Endothelial cell (in vitro differentiated cells): ENCODE data around the gene PRR29. TPM values are rescaled to one million over a fixed set of nuclear protein-coding genes. Genes with fewer than 3 reads are reported as not detected.

Source experiments
- DNase-seq: peaks from one replicate; pipeline ENCODE4 v3.0.0; 2021; ENCODE audit warnings: low spot score
- H3K27ac Mint-ChIP-seq: one replicate; pipeline ENCODE4 v1.8.0; 2021; ENCODE audit warnings: mixed read lengths, inconsistent platforms; ENCODE audit not compliant: unreplicated experiment
- H3K27me3 Mint-ChIP-seq: one replicate; pipeline ENCODE4 v1.8.0; 2021; ENCODE audit warnings: mild to moderate bottlenecking, moderate library complexity, mixed read lengths, inconsistent platforms; ENCODE audit not compliant: unreplicated experiment
- H3K36me3 Mint-ChIP-seq: one replicate; pipeline ENCODE4 v1.8.0; 2021; ENCODE audit warnings: mild to moderate bottlenecking, low read depth, mixed read lengths, inconsistent platforms; ENCODE audit not compliant: unreplicated experiment
- H3K4me1 Mint-ChIP-seq: one replicate; pipeline ENCODE4 v1.8.0; 2021; ENCODE audit warnings: mild to moderate bottlenecking, mixed read lengths, inconsistent platforms; ENCODE audit not compliant: unreplicated experiment
- H3K4me3 Mint-ChIP-seq: one replicate; pipeline ENCODE4 v1.8.0; 2021; ENCODE audit warnings: mild to moderate bottlenecking, mixed read lengths, inconsistent platforms; ENCODE audit not compliant: unreplicated experiment
- H3K9me3 Mint-ChIP-seq: one replicate; pipeline ENCODE4 v1.8.0; 2021; ENCODE audit warnings: mixed read lengths, inconsistent platforms; ENCODE audit not compliant: unreplicated experiment
- total RNA-seq: library from RNA; stranded (reverse); fragmentation: NEBNext Ultra II Directional; extraction: Animal tissue kit (Norgen Biotek cat#: 25700); gene quantifications from one replicate; pipeline ENCODE4 v1.2.1, GENCODE V29; 2021; ENCODE audit not compliant: unreplicated experiment
- TF ChIP-seq, protein P1 (sequence below): fragments of 200-600 bp; sonication (generic); IDR thresholded peaks from one replicate; pipeline ENCODE4 v1.5.0; 2021; ENCODE audit warnings: antibody characterized with exemption; ENCODE audit not compliant: unreplicated experiment

PRR29 gene
- total RNA-seq, 1 donor from 2014 or later: 25.3 TPM

DNA sequence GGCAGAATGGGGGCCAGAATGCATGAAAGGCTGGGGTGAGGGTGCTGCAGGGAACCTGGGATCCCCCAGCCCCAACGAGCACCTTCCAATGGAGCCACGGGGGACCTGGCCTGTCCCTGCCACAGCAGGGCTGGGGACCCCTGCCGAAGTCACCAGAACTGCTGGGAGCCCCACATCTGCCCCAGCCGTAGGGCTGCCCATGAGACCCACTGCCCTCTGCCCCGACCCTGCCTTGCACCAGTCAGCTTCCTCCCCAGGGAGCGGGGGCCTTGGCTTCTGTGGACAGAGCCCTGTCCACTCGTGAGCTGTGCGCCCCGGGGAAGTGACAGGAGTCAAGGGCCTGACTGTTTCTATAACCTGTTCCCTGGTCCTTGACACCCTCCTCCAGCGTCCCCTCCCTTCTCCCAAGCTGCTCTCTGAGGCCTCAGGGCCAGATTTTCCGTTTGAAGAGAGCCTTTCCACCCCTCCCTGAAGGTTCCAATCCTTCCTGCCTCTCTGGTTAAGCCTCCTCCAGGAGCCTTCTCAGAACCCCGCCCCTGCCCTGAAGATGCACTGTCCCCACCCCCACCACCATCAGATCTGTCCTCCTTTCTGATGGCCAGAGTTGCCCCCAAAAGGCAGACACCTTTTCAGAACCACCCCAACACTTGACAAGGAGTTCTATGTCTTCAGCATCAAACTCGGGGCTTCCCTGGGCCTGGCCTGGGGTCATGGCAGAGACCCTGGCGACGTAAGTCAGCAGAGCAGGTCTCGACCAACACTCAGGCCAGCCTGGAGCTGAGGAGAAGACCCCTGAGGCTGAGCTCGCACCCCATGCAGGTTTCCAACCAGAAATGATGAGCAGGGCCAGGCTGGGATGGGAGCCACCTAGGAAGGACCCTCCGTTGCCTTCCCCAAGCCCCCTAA, 10.7 kb upstream of the PRR29 start:
- no peak overlapping the region for H3K4me3 Mint-ChIP-seq
- peaks cover 6% of the 10 kb centered on the region for H3K27me3 Mint-ChIP-seq
- peaks cover 35% of the 10 kb centered on the region for H3K4me1 Mint-ChIP-seq
- H3K36me3 Mint-ChIP-seq: peaks cover 5% of the 10 kb centered on the region
- H3K9me3 Mint-ChIP-seq: peaks cover 5% of the 10 kb centered on the region
- TF ChIP-seq, protein P1, sequence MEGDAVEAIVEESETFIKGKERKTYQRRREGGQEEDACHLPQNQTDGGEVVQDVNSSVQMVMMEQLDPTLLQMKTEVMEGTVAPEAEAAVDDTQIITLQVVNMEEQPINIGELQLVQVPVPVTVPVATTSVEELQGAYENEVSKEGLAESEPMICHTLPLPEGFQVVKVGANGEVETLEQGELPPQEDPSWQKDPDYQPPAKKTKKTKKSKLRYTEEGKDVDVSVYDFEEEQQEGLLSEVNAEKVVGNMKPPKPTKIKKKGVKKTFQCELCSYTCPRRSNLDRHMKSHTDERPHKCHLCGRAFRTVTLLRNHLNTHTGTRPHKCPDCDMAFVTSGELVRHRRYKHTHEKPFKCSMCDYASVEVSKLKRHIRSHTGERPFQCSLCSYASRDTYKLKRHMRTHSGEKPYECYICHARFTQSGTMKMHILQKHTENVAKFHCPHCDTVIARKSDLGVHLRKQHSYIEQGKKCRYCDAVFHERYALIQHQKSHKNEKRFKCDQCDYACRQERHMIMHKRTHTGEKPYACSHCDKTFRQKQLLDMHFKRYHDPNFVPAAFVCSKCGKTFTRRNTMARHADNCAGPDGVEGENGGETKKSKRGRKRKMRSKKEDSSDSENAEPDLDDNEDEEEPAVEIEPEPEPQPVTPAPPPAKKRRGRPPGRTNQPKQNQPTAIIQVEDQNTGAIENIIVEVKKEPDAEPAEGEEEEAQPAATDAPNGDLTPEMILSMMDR: no peak
- no peak for DNase-seq
- no peak overlapping the region for H3K27ac Mint-ChIP-seq

GRCh38 chr17:63988127-63988478, 10.0 kb upstream of the PRR29 start:
- TF ChIP-seq, protein P1: no peak
- no peak overlapping the region for H3K4me3 Mint-ChIP-seq
- DNase-seq: no peak
- H3K27me3 Mint-ChIP-seq: peaks cover 6% of the 10 kb centered on the region
- no peak overlapping the region for H3K27ac Mint-ChIP-seq
- no peaks in the 10 kb centered on the region for H3K36me3 Mint-ChIP-seq
- peaks cover 33% of the 10 kb centered on the region for H3K4me1 Mint-ChIP-seq
- no peaks in the 10 kb centered on the region for H3K9me3 Mint-ChIP-seq

DNA sequence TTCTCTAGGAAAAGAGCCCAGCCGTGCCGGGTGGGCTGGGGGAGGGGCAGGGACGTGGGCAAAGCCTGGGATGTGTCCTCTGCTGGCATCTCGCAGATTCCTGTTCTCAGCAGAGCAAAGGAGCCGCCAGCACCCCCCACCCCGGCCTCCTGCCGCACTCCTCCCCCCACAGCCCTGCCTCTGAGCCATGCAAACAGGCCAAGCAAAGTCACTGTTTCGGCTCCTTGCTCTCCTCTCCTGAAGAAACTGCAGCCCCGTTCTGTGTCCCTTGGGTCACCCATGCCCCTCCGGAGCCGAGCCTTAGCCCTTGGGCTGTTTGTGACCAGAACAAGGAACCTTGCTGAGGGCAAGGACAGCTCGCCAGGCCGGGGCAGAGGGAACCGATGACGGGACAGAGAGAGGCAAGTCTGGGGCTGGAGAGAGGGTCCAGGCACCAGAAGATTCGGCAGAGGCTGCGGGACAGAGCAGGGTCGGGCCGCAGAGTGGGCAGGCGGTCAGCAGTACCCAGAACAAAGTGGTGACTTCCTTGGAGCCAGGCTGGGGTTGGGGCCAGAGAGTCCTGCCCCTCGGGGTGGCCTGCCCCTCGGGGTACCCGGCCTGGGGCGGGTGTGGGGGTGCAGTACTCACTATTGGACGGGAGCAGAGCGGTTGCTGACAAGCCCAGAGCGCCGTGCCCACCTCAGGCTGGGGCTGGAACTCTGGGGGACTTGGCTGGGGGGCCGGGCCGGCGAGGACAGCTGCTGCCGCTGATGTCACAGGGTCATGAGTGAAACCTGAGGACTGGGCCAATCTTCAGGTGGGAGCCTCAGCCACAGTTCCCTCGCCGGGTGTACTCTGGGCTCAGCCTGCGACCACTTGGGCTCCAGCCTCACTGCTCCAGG, 9.2 kb upstream of the PRR29 start:
- Mint-ChIP-seq H3K27ac (no peak overlapping the region), H3K27me3 (peaks cover 6% of the 10 kb centered on the region), H3K4me1 (peaks cover 26% of the 10 kb centered on the region), H3K36me3 (no peaks in the 10 kb centered on the region), H3K9me3 (no peaks in the 10 kb centered on the region), H3K4me3 (no peak overlapping the region)
- TF ChIP-seq, protein P1: no peak
- no peak for DNase-seq

- Mint-ChIP-seq H3K27me3 (peaks cover 6% of the 10 kb centered on the region), H3K9me3 (no peaks in the 10 kb centered on the region), H3K4me3 (peak overlapping the region; percentile 29), H3K27ac (no peak overlapping the region), H3K36me3 (no peaks in the 10 kb centered on the region), H3K4me1 (peaks cover 26% of the 10 kb centered on the region)
- no peak for DNase-seq
- TF ChIP-seq, protein P1: no peak
Measured at GRCh38 chr17:63989622-63990345, 8.4 kb upstream of the PRR29 start.
